ENCODE data around the gene ACTL6B. TPM values are rescaled to one million over a fixed set of nuclear protein-coding genes. Genes with fewer than 3 reads are reported as not detected.

The ACTL6B gene
- total and polyA plus RNA-seq, 2 of the 8 experiments (the other 6 are each of a cell fraction or from before 2014, with no cell fraction given) = 2.1 to 4.5 TPM

- TF ChIP-seq CHD7 (IDR thresholded peaks at IDR 0.05; ENCODE audit: insufficient replicate concordance, low read length) (no peak), BRCA1 (IDR thresholded peaks at IDR 0.05; ENCODE audit: low read depth, low read length) (no peak), MAX (IDR thresholded peaks at IDR 0.05) (peak; percentile 56; the same call in 1 of the 2 replicates), POLR2A (IDR thresholded peaks at IDR 0.05; ENCODE audit: control extremely low read depth in 1 of 2, low read depth in 2 of 2, low read length in 2 of 2) (no peak), E2F6 (IDR thresholded peaks at IDR 0.05) (peak; percentile 32; the same call in 1 of the 2 replicates), SP2 (IDR thresholded peaks at IDR 0.05; ENCODE audit: low read length) (no peak), YY1 (IDR thresholded peaks at IDR 0.05; ENCODE audit: low read depth, low read length) (no peak), EGR1 (IDR thresholded peaks at IDR 0.05; ENCODE audit: borderline replicate concordance, low read depth, low read length) (no peak), POU5F1 (IDR thresholded peaks at IDR 0.05; ENCODE audit: low read depth, low read length) (no peak)
These were observed 29.6 kb downstream of the ACTL6B start (continued) for GRCh38 chr7:100626530-100627237.

Data from H1 (cell line).